Fibroblast of lung (primary cell): ENCODE measurements around the gene MACROH2A2.

Experiments used
- CTCF ChIP-seq, 2 donors: IDR thresholded peaks in 1 of 2; conservative IDR thresholded peaks in 1 of 2; 1 replicate in 1 of 2; 2 replicates in 1 of 2; pipeline ENCODE4 v1.5.1; 2011 to 2012; ENCODE audit warnings: low read length in 2 of 2, control low read depth in 1 of 2, inconsistent platforms in 1 of 2, low read depth in 1 of 2, mild to moderate bottlenecking in 1 of 2
- EZH2 ChIP-seq: IDR thresholded peaks from 2 replicates; pipeline ENCODE4 v1.5.1; 2012; ENCODE audit warnings: low read length, control low read depth, mild to moderate bottlenecking; ENCODE audit errors: missing control alignments

GRCh38 chr10:70135684-70136083 lies 83.0 kb downstream of the MACROH2A2 start:
- TF ChIP-seq CTCF (conservative IDR thresholded peaks at IDR 0.05 in 1 of 2, IDR thresholded peaks at IDR 0.05 in 1 of 2; ENCODE audit: low read depth in 1 of 2, low read length in 2 of 2), result no peak
- TF ChIP-seq EZH2, result no peak
